Activated naive CD4-positive, alpha-beta T cell treated with anti-CD3 and anti-CD28 coated beads, Interleukin-2, amount 50 U/mL, for 16 hours (primary cell): ENCODE results near the gene CHST4.
A peak's percentile ranks its signal among the peaks of the same experiment; 100 is the strongest.
"Not testable (repeated sequence)": the region's sequence is repeated elsewhere in the genome, so short reads cannot be mapped to it uniquely, and the experiment has no call there.

ENCODE experiments used
- DNase-seq: peaks from one replicate; pipeline ENCODE4 v3.0.0-alpha.2; 2020

Gene CHST4

DNA sequence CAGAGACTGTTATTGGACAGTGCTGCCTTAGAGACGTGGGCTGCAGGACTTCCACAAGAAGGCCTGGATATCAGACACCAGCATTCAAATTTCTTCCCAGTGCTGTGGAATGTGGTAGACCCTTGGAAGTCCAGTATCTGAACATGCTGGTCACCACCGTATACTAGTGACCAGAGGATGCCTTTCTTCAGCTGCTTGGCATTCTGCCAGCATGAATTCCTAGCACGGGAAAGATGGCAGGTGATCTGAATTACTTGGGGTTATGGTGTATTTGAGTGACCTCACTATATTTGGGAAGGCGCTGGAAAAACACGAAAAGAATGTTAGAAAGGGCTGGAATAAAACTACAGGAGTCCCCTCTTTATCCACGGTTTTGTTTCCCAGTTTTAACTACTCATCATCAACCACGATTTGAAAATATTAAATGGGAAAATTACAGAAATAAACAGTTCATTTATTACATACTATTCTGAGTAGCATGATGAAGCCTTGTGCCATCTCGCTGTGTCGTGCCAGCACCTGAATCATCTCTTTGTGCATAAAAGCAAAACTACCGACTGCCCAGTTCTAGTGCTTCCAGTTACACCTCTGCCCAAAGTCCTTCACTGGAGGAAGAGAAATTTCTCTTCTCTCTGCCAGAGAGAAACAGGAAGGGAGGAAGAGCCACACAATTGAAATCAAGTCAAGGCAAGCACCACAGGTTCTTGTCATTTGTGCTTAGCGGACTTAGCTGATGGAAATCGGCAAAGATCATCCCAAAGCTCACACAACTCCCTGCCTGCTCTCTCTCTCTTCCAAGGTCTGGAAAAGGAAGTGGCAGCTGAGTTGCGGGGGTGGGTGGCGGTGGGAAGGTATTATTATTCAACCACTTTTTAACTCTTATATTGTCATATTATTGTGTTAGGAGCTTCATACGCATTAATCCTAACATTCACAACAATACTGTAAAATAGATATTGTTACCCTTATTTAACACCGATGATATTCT, 1.4 kb upstream of the CHST4 start:
- DNase-seq: no peak

DNA sequence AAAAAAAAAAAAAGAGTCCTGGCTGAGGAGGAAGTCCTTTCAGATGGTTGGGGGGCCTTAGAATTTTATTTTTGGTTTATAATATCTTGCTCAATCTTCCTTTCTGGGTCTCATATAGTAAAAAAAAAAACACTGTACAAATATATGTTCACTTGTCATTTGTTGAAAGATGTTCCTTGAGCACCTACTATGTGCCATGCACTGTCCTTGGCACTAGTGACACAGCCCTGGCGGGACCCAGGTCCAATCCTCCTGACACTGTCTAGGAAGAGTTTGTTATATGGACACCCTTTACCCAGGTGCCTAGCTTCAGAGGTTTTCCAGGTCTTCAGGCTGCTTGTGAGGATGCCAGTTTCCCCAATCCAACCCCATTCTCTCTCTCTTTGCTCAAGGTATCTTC, 2.0 kb downstream of the CHST4 start:
- no peak for DNase-seq

DNA sequence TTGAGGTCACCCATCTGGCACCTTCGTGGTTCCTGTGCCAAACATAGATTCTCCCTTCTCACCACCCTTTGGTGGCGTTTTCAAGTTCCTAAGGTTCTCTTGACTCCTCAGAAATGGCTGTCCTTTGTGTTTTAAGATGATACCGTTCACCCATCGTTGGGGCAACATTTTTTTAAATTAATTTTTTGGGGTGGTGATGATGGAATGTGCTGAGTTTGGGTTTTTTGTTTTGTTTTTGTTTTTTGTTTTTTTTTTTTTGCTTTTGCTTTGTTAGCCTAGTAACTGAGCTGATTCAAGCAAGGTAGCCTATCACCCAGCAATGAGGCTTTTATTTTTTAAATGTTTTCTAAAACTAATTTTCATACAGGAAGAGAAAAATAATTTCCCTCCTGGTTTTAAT, 2.6 kb downstream of the CHST4 start:
- no peak for DNase-seq

DNA sequence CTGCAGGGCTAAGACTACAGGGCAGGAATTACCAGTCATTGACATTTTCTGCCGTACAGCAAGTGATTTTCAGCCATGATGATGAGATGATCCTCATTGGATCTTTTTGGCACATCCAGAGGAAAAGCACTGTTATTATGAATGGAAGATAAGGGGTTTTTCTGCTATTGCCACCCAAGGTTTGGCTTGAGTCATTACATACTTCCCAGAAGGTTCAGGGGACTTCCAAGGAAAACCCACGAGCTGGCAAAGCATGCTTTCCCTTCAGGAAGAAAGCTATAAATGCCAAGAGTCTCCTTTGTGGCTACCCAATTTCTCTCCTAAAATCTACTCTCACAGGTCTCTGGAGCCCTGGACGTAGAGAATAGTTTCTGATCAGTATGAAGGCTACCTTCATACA, 6.1 kb downstream of the CHST4 start:
- DNase-seq: no peak

DNA sequence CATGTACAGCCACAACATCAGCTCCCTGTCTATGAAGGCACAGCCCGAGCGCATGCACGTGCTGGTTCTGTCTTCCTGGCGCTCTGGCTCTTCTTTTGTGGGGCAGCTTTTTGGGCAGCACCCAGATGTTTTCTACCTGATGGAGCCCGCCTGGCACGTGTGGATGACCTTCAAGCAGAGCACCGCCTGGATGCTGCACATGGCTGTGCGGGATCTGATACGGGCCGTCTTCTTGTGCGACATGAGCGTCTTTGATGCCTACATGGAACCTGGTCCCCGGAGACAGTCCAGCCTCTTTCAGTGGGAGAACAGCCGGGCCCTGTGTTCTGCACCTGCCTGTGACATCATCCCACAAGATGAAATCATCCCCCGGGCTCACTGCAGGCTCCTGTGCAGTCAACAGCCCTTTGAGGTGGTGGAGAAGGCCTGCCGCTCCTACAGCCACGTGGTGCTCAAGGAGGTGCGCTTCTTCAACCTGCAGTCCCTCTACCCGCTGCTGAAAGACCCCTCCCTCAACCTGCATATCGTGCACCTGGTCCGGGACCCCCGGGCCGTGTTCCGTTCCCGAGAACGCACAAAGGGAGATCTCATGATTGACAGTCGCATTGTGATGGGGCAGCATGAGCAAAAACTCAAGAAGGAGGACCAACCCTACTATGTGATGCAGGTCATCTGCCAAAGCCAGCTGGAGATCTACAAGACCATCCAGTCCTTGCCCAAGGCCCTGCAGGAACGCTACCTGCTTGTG, 10.7 kb downstream of the CHST4 start:
- no peak for DNase-seq

DNA sequence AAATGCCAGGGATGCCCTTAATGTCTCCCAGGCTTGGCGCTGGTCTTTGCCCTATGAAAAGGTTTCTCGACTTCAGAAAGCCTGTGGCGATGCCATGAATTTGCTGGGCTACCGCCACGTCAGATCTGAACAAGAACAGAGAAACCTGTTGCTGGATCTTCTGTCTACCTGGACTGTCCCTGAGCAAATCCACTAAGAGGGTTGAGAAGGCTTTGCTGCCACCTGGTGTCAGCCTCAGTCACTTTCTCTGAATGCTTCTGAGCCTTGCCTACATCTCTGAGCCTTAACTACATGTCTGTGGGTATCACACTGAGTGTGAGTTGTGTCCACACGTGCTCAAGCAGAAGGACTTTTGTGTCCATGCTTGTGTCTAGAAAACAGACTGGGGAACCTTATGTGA, 11.4 kb downstream of the CHST4 start:
- DNase-seq: peak; percentile 15

DNA sequence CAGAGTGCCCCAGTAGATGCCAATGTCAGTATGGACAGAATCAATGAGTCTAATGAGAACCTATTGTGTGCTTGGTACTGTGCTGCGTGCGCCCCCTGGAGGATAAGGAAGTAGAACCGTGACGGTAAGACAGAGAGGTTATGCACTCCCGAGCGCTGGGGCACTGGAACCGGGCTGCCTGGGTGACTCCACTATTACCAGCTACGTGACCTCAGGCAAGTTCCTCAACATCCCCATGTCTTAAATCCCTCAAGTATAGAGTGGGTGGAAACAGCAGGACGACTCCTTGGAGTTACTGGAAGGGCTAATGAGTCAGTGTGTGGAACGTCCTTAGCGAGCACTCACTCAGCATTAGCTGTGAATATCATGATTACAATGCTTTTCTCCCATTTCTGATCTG, 16.2 kb downstream of the CHST4 start:
- peak; percentile 51 for DNase-seq

DNA sequence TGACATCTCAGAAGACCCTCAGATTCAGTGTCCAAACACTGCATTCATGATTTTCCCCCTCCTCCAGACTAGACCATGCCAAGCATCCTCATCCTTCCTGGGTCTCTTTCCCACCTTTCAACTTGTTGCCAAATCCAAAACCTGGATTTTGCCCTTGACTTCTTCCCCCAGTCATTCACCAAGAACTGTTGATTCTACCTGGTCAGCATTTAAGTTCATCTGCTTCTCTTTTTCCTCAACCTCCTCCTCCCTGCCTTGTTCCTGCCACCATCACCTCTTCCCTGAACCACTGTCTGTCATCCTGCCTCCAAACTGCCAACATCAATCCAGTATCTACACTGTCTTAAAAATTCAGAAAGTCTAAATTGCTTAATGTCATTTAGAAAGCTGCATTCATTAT, 20.9 kb downstream of the CHST4 start:
- no peak for DNase-seq

DNA sequence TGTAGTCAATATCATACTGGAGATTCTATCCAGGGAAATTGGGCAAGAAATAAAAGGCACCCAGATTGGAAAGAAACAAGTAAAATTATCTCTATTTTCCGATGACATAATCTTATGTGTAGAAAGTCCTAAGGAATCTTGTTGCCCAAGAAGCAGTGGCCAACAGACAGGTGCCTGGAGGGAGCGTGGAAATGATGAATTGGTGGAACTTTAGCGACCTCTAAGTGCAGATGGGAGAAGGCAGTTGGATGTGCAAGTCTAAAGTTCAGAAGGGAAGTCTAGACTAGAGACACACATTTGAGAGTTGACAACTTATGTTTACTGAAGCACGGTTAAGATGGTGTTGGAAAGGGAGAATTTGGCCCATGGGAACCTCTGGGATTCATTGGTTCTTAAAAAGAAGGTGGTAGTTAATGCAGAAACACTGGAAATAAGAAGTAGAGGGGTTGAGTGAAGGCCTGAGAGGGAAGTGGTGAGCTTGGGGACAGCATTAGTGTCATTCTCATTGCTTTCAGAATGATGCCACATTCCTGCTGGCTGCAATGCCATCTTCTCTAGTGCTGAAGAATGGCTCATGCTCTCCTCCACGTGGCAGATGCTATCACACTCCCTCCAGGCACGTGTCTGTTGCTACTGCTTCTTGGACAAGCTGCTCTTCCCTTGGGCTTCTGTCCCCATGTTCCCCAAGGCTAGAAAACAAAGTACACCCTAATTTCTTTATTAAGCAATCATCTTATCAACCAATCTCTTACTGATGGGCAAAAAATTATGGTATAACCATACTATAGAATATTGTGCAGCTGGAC, 26.7 kb downstream of the CHST4 start:
- no peak for DNase-seq

DNA sequence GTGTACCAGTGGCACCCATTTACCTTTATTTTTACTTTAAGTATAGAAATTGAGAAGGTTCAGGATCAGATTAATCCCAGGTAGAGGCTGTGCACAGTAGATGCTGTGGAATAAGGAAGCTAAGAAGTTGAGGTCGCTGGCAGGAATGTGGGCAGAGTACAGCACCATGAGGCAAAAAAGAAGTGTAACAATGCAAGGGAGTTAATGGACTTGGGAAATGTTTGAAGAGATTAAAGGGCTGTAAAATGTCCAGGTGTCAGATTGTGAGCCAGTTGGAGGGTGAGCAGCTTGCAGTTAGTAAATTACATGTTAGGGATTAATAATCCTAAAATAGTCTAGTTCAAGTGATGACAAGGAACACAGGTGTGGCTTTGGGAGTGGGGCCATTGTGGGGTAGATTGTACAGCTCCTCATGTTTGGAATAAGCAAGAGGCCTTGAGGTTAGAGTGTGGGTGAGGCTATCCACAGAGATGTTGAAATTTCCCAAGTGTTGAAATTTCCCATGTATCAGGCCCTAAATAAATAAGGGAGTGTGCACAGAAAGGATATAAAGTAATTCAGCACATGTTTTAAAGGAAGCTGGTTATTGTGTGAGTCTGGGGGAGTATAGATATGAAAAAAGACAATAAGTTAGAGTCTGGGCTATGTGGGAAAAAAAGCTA, 29.1 kb downstream of the CHST4 start:
- no peak for DNase-seq

DNA sequence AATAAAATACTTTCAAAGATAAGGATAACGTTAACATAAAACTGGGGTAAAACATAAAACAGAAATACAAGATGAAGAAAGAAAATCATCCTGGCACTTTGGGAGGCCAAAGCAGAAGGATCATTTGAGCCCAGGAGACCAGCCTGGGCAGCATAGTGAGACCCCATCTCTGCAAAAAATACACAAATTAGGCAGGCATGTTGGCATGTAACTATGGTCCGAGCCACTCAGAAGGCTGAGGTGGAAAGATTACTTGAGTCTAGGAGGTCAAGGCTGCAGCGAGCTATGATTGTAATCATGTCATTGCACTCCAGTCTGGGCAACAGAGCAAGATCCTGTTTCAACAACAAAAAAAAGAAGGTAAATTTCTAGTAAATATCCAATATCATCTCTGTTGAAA, 31.1 kb downstream of the CHST4 start:
- no peak for DNase-seq

DNA sequence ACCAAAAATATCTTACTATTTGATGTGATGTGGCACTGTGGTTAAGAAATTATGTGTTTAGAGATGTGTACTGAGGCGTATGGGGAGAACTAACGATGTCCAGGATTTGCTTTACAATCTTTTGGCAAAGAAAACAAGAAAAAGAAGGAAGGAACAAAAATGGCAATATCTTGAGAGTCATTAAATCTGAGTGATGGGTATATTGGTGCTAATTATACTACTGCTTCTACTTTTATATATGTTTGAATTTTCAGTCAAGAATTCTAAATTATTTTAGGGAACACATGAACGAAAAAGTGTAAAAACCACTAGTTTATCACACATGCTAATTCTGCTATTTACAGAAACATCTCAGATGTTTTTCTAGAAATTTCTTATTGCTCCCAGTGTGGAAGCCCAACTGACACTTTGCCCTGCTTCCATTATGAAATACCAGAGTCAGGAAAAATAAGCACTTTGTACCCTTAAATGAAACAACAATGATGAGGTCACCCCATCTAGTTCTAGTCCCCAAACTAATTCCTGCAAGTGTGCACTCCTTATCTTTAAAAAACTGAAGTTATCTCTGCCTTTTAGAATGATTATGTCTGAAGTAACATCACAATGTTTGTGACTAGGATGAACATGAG, 31.8 kb downstream of the CHST4 start:
- DNase-seq: no peak

DNA sequence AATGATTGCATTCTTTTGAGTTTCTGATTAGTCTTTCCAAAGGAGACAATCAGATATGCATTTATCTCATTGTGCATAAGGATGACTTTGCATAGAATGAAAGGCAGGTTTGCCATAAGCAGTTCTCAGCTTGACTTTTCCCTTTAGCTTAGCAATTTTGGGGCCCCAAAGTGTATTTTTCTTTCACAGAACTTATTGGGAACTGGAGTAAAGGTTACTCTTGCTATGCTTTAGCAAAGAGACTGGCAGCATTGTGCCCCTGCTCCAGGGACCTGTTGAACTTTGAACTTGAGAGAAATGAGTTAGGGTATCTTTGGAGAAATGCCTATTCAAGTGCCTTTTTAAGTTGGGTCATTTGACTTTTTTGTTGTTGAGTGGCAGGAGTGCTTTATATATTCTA, 33.6 kb downstream of the CHST4 start:
- no peak for DNase-seq

DNA sequence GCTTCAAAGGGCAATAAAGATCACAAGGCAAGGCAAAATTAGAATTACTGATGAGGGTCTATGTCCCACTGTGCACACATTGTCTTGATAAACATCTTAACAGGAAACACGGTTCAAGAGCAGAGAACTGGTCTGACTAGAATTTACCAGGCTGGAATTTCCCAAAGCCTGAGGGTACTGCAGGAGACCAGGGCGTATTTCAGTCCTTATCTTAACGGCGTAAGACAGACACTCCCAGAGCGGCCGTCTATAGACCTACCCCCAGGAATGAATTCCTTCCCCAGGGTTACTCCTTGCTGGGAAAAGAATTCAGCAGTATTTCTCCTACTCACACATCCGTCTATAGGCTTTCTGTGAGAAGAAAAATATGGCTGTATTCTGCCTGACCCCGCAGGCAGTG, 35.7 kb downstream of the CHST4 start:
- DNase-seq: not testable (repeated sequence)

DNA sequence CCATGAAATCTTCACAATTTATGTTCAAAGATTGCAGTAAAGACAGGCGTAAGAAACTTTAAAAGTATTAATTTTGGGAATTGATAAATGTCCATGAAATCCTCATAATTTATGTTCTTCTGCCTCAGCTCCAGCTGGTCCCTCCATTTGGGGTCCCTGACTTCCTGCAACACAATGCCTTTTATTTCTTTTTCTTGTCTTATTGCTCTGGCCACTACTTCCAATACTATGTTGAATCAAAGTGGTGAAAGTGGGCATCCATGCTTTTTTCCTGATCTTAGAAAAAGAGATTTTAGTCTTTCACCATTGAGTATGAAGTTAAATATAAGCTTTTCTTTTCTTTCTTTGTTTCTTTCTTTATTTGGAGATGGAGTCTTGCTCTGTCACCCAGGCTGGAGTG, 36.3 kb downstream of the CHST4 start:
- no peak for DNase-seq

DNA sequence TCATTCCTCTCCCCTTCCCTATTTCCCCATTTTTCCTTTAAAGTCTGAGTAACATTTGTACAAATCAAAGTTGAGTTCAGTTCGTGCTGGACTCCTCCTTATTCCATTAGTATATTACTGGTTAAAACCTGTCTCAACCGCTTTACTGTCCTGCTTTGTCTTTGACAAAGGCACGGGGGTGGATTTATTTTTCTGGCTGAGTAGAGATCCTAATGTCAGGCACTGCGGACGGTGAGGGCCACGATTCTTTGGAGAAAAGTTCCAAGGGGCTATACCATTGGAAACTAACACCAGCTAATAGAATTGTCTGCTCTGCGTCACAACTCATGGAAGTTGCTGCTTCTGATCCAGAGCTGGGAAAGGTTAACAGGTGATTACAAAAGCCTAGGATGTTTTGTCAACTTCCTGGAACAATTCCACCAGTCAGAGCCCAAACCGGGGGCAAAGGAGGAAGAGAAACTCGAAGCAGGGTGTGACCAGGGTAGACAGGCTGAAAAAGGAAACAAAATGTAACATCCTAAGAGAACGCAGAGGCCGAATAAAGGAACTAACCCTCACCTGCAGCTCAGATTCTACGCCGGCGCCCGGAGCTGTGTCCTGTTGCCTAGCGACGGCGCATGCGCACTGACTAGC, 38.2 kb downstream of the CHST4 start:
- no peak for DNase-seq

DNA sequence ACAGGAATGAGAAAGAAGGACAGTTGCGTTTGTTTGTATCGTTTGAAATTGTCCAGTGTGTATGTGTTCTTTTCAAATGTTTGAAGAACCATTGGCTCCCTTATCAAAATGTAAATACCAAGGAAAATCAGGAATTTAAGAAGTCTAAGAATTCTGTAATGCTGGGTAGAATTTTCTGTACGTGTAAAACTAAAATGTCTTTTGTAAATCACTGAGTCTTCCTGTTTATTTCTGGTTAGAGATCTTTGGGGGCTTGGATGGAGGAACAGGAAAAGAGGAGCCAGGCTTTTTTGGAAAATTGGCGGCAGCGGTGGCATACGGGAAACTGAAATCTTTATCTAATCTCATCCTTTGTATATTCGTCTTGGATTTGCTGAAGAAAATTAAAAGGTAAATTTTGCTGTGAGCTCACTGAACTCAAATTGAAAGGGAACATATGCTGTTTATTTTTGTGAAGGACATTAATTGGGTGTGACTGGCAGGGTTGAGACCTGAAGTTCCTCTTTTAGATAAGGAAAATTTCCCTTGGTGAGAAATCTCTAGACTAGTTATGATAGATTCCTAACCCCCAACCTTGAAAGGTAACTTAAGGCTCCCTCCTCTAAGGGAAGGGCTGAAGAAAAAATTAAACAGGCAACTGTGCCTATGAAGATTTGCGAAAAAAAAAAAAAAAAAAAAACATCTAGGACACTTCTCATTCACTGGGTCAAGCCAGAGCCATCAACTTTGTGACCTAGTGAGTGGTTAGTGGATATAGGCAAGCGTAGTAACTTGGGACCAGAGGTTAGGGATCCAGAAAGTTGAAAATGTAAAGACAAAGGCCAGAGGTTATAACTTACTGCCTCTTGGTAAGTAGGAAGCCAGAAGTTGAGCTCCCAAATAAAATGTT, 39.8 kb downstream of the CHST4 start:
- DNase-seq: no peak

DNA sequence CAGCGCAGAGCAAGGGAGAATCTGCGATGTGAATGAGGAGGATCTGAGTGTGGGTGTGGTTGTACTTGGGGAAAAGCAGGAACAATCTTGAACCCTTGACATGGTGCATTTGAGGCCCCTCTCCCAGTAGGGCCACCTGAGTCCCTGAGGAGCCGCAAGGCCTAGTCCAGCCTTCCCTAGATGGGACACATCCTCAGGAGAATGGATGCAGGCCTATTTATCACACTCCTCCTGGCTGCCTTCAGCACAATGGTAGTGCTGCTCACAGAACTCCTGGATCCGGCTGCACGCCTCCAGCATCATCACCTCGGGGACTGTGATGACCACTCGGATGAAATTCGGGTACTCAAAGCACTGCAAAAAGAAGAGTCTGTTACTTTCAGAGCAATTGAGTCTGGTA, 41.7 kb downstream of the CHST4 start:
- DNase-seq: no peak

DNA sequence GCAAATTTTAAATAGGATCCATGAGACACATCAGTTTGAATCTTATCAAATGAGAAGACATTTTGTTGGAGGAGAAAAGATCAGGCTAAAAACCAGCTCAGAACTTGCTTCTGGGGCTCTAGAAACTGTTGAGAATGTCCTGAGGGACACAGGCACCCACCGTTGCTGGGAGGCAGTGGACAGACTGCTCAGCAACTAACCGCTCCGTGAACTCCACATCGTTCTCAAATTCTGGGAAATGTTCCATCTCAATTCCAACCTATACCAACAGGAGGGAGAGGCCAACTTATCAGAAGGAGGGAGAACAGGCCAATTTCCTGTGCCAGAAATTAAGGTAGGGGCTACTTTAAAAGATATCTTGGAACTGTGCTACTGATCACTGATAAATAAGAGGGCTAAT, 42.3 kb downstream of the CHST4 start:
- no peak for DNase-seq

DNA sequence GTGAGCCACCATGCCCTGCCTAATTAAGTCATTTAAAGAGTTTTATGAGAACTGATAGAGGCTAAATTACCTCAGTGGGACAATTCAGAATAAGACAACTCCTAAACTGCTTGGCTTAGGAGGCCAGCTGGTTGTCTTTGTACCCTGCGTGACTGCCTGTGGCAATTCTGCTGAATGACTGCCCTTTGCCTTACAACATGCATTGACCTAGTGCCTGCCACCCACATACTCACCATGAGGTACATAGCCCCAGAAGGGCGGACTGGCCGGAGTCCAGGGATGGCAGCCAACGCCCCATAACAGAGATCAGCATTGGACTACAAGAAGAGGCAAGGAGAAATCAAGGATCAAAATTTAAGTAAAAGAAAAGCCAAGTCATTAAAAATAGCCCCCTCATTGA, 43.4 kb downstream of the CHST4 start:
- no peak for DNase-seq

DNA sequence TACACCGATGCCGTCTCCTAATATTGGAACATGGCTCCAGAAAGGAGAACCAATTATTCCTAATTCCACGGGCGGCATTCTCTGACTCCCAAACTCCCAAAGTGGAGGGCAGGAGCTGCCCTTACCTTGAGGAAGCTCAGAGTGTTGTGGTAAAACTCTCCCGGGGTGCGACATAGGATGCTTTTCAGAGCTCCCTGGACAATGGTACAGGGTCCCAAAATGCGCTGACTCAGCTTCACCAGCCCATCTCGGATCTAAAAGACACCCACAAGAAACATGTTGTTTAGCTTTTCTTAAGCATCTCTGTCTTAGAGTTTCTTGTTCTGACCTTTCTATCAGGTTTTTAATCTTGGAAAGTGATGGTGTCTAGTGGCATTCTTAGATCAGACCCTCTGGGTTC, 43.9 kb downstream of the CHST4 start:
- no peak for DNase-seq
